Limb (tissue), 2 donors: Measurements from ENCODE around the gene GPR158.
A peak's percentile ranks its signal among the peaks of the same experiment; 100 is the strongest.

Experiments
- DNase-seq, 2 donors: peaks; one replicate each; pipeline ENCODE4 v3.0.0-alpha.2; 2016; ENCODE audit errors: extremely low spot score in 2 of 2

GPR158 gene

GRCh38 chr10:25502453-25502852 is 327.7 kb downstream of the GPR158 start:
- DNase-seq, result no peak

GRCh38 chr10:25504306-25504705 is 329.5 kb downstream of the GPR158 start:
- no peak for DNase-seq

GRCh38 chr10:25504838-25505237 is 330.0 kb downstream of the GPR158 start:
- no peak for DNase-seq

- no peak for DNase-seq
Observed at GRCh38 chr10:25505466-25505865, 330.7 kb downstream of the GPR158 start.

GRCh38 chr10:25506821-25507335 is 332.1 kb downstream of the GPR158 start:
- no peak for DNase-seq

GRCh38 chr10:25508112-25508815 is 333.5 kb downstream of the GPR158 start:
- DNase-seq, result no peak

GRCh38 chr10:25509151-25509550 is 334.4 kb downstream of the GPR158 start:
- no peak for DNase-seq

GRCh38 chr10:25522294-25522693 is 347.5 kb downstream of the GPR158 start:
- no peak for DNase-seq

- no peak for DNase-seq
Observed at GRCh38 chr10:25522946-25523608, 348.3 kb downstream of the GPR158 start.

- no peak for DNase-seq
Observed at GRCh38 chr10:25530306-25530705, 355.5 kb downstream of the GPR158 start.

GRCh38 chr10:25531457-25532061 is 356.8 kb downstream of the GPR158 start:
- DNase-seq, result no peak

- DNase-seq, result no peak
Observed at GRCh38 chr10:25532213-25532612, 357.4 kb downstream of the GPR158 start.

- DNase-seq, result no peak
Observed at GRCh38 chr10:25536027-25536426, 361.2 kb downstream of the GPR158 start.

- no peak for DNase-seq
Observed at GRCh38 chr10:25547382-25547781, 372.6 kb downstream of the GPR158 start.

GRCh38 chr10:25552283-25552919 is 377.6 kb downstream of the GPR158 start:
- DNase-seq, result no peak

- DNase-seq, result no peak
Observed at GRCh38 chr10:25555865-25556264, 381.1 kb downstream of the GPR158 start.

GRCh38 chr10:25556457-25556856 is 381.7 kb downstream of the GPR158 start:
- DNase-seq, result peak; percentile 27 to 55

GRCh38 chr10:25557136-25557535 is 382.3 kb downstream of the GPR158 start:
- DNase-seq, result no peak

- no peak for DNase-seq
Observed at GRCh38 chr10:25561758-25562157, 387.0 kb downstream of the GPR158 start.

- no peak for DNase-seq
Observed at GRCh38 chr10:25562547-25562946, 387.7 kb downstream of the GPR158 start.

GRCh38 chr10:25564351-25564750 is 389.6 kb downstream of the GPR158 start:
- DNase-seq, result no peak

GRCh38 chr10:25565570-25565969 is 390.8 kb downstream of the GPR158 start:
- no peak for DNase-seq
